H1 (cell line): ENCODE data around the gene GPR15LG. TPM values are rescaled to one million over a fixed set of nuclear protein-coding genes. Genes with fewer than 3 reads are reported as not detected.

Source experiments
- CTCF ChIA-PET: fragments of 300-600 bp; sonication (Branson Sonifier 250); formaldehyde crosslinking; loops from one replicate; lab custom pipeline; 2021; ENCODE audit not compliant: partially characterized antibody; lab: Charles Lee
- POLR2A ChIA-PET: fragments of 300-600 bp; sonication (Branson Sonifier 250); formaldehyde crosslinking; loops from one replicate; lab custom pipeline; 2021; ENCODE audit warnings: inconsistent platforms; ENCODE audit not compliant: partially characterized antibody; lab: Charles Lee
- DNase-seq, 2 experiments: peaks; one replicate each; pipeline versions ENCODE4 v3.0.0 to v3.0.0-alpha.2; 2010 to 2022; ENCODE audit warnings: low spot score in 2 of 2, low read depth in 1 of 2, mixed read lengths in 1 of 2
- FAIRE-seq: peaks from 2 replicates; lab custom pipeline; 2011; peaks lifted over from hg19 to GRCh38; lab: Jason Lieb, UNC
- H2AFZ ChIP-seq: 2 replicates; pipeline ENCODE4 v1.8.1; 2012; ENCODE audit warnings: low read length, inconsistent platforms
- H2AK5ac ChIP-seq: 2 replicates; pipeline ENCODE4 v1.6.1; 2013; ENCODE audit warnings: low read depth, low read length
- H2BK120ac ChIP-seq: replicated peaks from 2 replicates; pipeline ENCODE3; 2013; ENCODE audit warnings: low read depth, low read length, inconsistent platforms
- H2BK12ac ChIP-seq: 2 replicates; pipeline ENCODE4 v1.6.1; 2013; ENCODE audit warnings: low read depth, low read length
- H2BK15ac ChIP-seq: 2 replicates; pipeline ENCODE4 v1.6.1; 2013; ENCODE audit warnings: low read length
- H2BK20ac ChIP-seq: 2 replicates; pipeline ENCODE4 v1.6.1; 2013; ENCODE audit warnings: low read length
- H2BK5ac ChIP-seq: 2 replicates; pipeline ENCODE4 v1.6.1; 2013; ENCODE audit warnings: low read depth, low read length
- H3K14ac ChIP-seq: 2 replicates; pipeline ENCODE4 v1.6.1; 2013; ENCODE audit warnings: inconsistent platforms; ENCODE audit not compliant: insufficient read length
- H3K18ac ChIP-seq: 2 replicates; pipeline ENCODE4 v1.6.1; 2013; ENCODE audit warnings: low read length; ENCODE audit errors: extremely low read depth
- H3K23ac ChIP-seq: 2 replicates; pipeline ENCODE4 v1.6.1; 2013; ENCODE audit warnings: inconsistent platforms; ENCODE audit not compliant: insufficient read length
- H3K23me2 ChIP-seq: 2 replicates; pipeline ENCODE4 v1.6.1; 2013; ENCODE audit warnings: low read depth, low read length
- H3K27ac ChIP-seq: 2 replicates; pipeline ENCODE4 v1.6.1; 2011; ENCODE audit warnings: low read depth, low read length, inconsistent platforms
- H3K27me3 ChIP-seq, 4 experiments: replicated peaks in 1 of 4; 1 replicate in 1 of 4; 2 replicates in 3 of 4; pipeline versions ENCODE4 v1.6.1 to v1.8.1; 2011 to 2013; ENCODE audit warnings: low read length in 3 of 4, mild to moderate bottlenecking in 3 of 4, inconsistent platforms in 2 of 4, mixed read lengths in 2 of 4, moderate library complexity in 1 of 4; ENCODE audit not compliant: control insufficient read depth in 3 of 4, insufficient read depth in 3 of 4; ENCODE audit errors: extremely low read depth in 1 of 4
- H3K36me3 ChIP-seq, 4 experiments: 2 replicates each; pipeline versions ENCODE4 v1.6.1 to v1.8.1; 2011 to 2013; ENCODE audit warnings: mild to moderate bottlenecking in 4 of 4, low read length in 3 of 4, moderate library complexity in 2 of 4, control low read depth in 1 of 4, inconsistent platforms in 1 of 4; ENCODE audit not compliant: insufficient read depth in 4 of 4, control insufficient read depth in 2 of 4
- H3K4ac ChIP-seq: replicated peaks from 2 replicates; pipeline ENCODE3; 2013; ENCODE audit warnings: low read length, low read depth, mixed read lengths, inconsistent platforms; ENCODE audit not compliant: insufficient read length
- H3K4me1 ChIP-seq, 4 experiments: replicated peaks in 1 of 4; 1 replicate in 1 of 4; 2 replicates in 3 of 4; pipeline versions ENCODE4 v1.6.1 to v1.8.1; 2011 to 2013; ENCODE audit warnings: low read length in 3 of 4, inconsistent platforms in 2 of 4, mixed read lengths in 1 of 4; ENCODE audit not compliant: insufficient read depth in 4 of 4, control insufficient read depth in 3 of 4
- H3K4me2 ChIP-seq, 2 experiments: 2 replicates each; pipeline versions ENCODE4 v1.6.1 to v1.8.1; 2011 to 2013; ENCODE audit warnings: low read depth in 2 of 2, low read length in 2 of 2, control low read depth in 1 of 2, inconsistent platforms in 1 of 2, mild to moderate bottlenecking in 1 of 2; ENCODE audit not compliant: insufficient read depth in 1 of 2
- H3K4me3 ChIP-seq, 4 experiments: fragments of 200-600, 300-600 bp in 1 of 4; sonication (generic), shearing (Covaris generic), sonication (Bioruptor Twin) in 1 of 4; 2 replicates each; pipeline versions ENCODE4 v1.5.1 to v1.8.1; 2011 to 2016; ENCODE audit warnings: low read length in 4 of 4, low read depth in 3 of 4, control low read depth in 2 of 4, inconsistent platforms in 2 of 4, mild to moderate bottlenecking in 2 of 4, mixed read lengths in 1 of 4, moderate library complexity in 1 of 4; ENCODE audit not compliant: insufficient read depth in 2 of 4; ENCODE audit errors: extremely low read depth in 1 of 4
- H3K56ac ChIP-seq: replicated peaks from 2 replicates; pipeline ENCODE3; 2013; ENCODE audit warnings: low read depth, mild to moderate bottlenecking, mixed read lengths, low read length, inconsistent platforms; ENCODE audit not compliant: insufficient read length
- H3K79me1 ChIP-seq: 2 replicates; pipeline ENCODE4 v1.6.1; 2013; ENCODE audit warnings: low read depth, low read length, control low read depth
- H3K79me2 ChIP-seq, 2 experiments: 2 replicates each; pipeline versions ENCODE4 v1.6.1 to v1.8.1; 2012 to 2013; ENCODE audit warnings: low read length in 2 of 2, mild to moderate bottlenecking in 2 of 2, inconsistent platforms in 1 of 2; ENCODE audit not compliant: insufficient read depth in 2 of 2, control insufficient read depth in 1 of 2
- H3K9ac ChIP-seq, 4 experiments: replicated peaks in 1 of 4; 1 replicate in 1 of 4; 2 replicates in 3 of 4; pipeline versions ENCODE4 v1.6.1 to v1.8.1; 2011 to 2013; ENCODE audit warnings: low read depth in 3 of 4, low read length in 3 of 4, control low read depth in 2 of 4, mild to moderate bottlenecking in 2 of 4, moderate library complexity in 2 of 4, inconsistent platforms in 1 of 4; ENCODE audit errors: extremely low read depth in 1 of 4
- H3K9me3 ChIP-seq, 2 experiments: 2 replicates each; pipeline versions ENCODE4 v1.6.1 to v1.8.1; 2012 to 2013; ENCODE audit warnings: mild to moderate bottlenecking in 2 of 2, moderate library complexity in 2 of 2, control low read depth in 1 of 2, inconsistent platforms in 1 of 2, low read depth in 1 of 2, low read length in 1 of 2, mixed read lengths in 1 of 2; ENCODE audit not compliant: insufficient read depth in 2 of 2
- H4K20me1 ChIP-seq, 2 experiments: replicated peaks in 1 of 2; 2 replicates each; pipeline versions ENCODE3 to v1.8.1; 2011 to 2013; ENCODE audit warnings: inconsistent platforms in 2 of 2, low read length in 2 of 2, mild to moderate bottlenecking in 1 of 2; ENCODE audit not compliant: insufficient read depth in 2 of 2, control insufficient read depth in 1 of 2
- H4K5ac ChIP-seq: 2 replicates; pipeline ENCODE4 v1.6.1; 2013; ENCODE audit warnings: low read length, low read depth, mixed read lengths, inconsistent platforms; ENCODE audit not compliant: insufficient read length
- H4K8ac ChIP-seq: 2 replicates; pipeline ENCODE4 v1.8.0; 2013; ENCODE audit warnings: mild to moderate bottlenecking, moderate library complexity, low read length, inconsistent platforms; ENCODE audit not compliant: insufficient read depth; ENCODE audit errors: extremely low read depth
- H4K91ac ChIP-seq: replicated peaks from 2 replicates; pipeline ENCODE3; 2013; ENCODE audit warnings: low read length, mixed read lengths, inconsistent platforms; ENCODE audit not compliant: insufficient read length
- WGBS, 2 experiments: shearing (Covaris generic) in 1 of 2; methylation state at CpG; one replicate each; pipeline versions ENCODE4 v1.1.6 to v1.1.7; 2013 to 2015; ENCODE audit warnings: low lambda C conversion rate in 2 of 2, mixed read lengths in 2 of 2, inconsistent platforms in 1 of 2, low coverage in 1 of 2, missing lambda C conversion rate in 1 of 2; ENCODE audit not compliant: insufficient replicate concordance in 2 of 2, insufficient coverage in 1 of 2, insufficient read length in 1 of 2; ENCODE audit errors: extremely low coverage in 1 of 2, missing lambda C conversion rate in 1 of 2; 5-methylcytosine and 5-hydroxymethylcytosine counted together
- polyA plus RNA-seq, 7 experiments: library from polyadenylated mRNA; depleted of rRNA in 3 of 7; stranded (reverse) in 5 of 7; unstranded in 2 of 7; fragments of >200 nt in 5 of 7; fragments of 200-250 nt in 2 of 7; gene quantifications; 1 replicate in 5 of 7; 2 replicates in 1 of 7; 4 replicates in 1 of 7; pipeline versions ENCODE4 v1.2.1 to v1.2.3, GENCODE V29; 2011 to 2013; ENCODE audit warnings: missing spikeins in 2 of 7, mixed read lengths in 2 of 7
- total RNA-seq: library from RNA; stranded (reverse); fragmentation: NEBNext Ultra II Directional; extraction: Animal tissue kit (Norgen Biotek cat#: 25700); gene quantifications from 2 replicates; pipeline ENCODE4 v1.2.1, GENCODE V29; 2021

GPR15LG gene
- total and polyA plus RNA-seq, 2 of the 8 experiments (the other 6 are each of a cell fraction or from before 2014, with no cell fraction given), result not detected

GRCh38 chr10:84212014-84212413, 38.4 kb downstream of the GPR15LG start:
- H4K20me1 ChIP-seq, result no peaks in the 10 kb centered on the region
- no peak overlapping the region for H3K4ac ChIP-seq
- no peak overlapping the region for H3K9ac ChIP-seq
- H2BK12ac ChIP-seq, result no peak overlapping the region
- no peaks in the 10 kb centered on the region for H3K79me2 ChIP-seq
- no peak overlapping the region for H3K23ac ChIP-seq
- no peak overlapping the region for H4K5ac ChIP-seq
- H3K23me2 ChIP-seq, result no peaks in the 10 kb centered on the region
- H2BK15ac ChIP-seq, result no peak overlapping the region
- H3K79me1 ChIP-seq, result no peaks in the 10 kb centered on the region
- H2BK20ac ChIP-seq, result no peak overlapping the region
- ChIA-PET CTCF (interaction anchor here (0.6 to 8.8 kb wide), 17 partner anchors 8 to 340 kb away, joined by 3 to 113 read pairs (median 4); no protein-coding TSS in a partner anchor), POLR2A (interaction anchor here (0.7 kb wide), 1 partner anchor 9 kb away, joined by 4 read pairs; no protein-coding TSS in a partner anchor)
- H3K4me1 ChIP-seq, result peaks cover 0 to 4% (median 0%) of the 10 kb centered on the region in 4 experiments; a peak in 1 of 7 replicates
- H3K56ac ChIP-seq, result no peak overlapping the region
- H3K27ac ChIP-seq, result no peak overlapping the region
- no peak overlapping the region for H4K91ac ChIP-seq
- H3K27me3 ChIP-seq, result no peaks in the 10 kb centered on the region
- DNase-seq (no peak), FAIRE-seq (no peak)
- no peak overlapping the region for H2BK120ac ChIP-seq
- H3K18ac ChIP-seq, result no peak overlapping the region
- no peak overlapping the region for H4K8ac ChIP-seq
- H3K4me2 ChIP-seq, result no peak overlapping the region
- no peak overlapping the region for H3K14ac ChIP-seq
- H3K4me3 ChIP-seq, result no peak overlapping the region
- H2AK5ac ChIP-seq, result no peak overlapping the region
- H2BK5ac ChIP-seq, result no peak overlapping the region
- no peaks in the 10 kb centered on the region for H3K36me3 ChIP-seq
- no peaks in the 10 kb centered on the region for H3K9me3 ChIP-seq
- WGBS, 2 experiments, result 90% methylated on average over 5 of the region's 5 CpGs; no CpG with 5 or more reads in 1 of the 2 experiments
- H2AFZ ChIP-seq, result no peak overlapping the region
